Measurements from ENCODE around the gene RGS6.

Gene RGS6

DNA sequence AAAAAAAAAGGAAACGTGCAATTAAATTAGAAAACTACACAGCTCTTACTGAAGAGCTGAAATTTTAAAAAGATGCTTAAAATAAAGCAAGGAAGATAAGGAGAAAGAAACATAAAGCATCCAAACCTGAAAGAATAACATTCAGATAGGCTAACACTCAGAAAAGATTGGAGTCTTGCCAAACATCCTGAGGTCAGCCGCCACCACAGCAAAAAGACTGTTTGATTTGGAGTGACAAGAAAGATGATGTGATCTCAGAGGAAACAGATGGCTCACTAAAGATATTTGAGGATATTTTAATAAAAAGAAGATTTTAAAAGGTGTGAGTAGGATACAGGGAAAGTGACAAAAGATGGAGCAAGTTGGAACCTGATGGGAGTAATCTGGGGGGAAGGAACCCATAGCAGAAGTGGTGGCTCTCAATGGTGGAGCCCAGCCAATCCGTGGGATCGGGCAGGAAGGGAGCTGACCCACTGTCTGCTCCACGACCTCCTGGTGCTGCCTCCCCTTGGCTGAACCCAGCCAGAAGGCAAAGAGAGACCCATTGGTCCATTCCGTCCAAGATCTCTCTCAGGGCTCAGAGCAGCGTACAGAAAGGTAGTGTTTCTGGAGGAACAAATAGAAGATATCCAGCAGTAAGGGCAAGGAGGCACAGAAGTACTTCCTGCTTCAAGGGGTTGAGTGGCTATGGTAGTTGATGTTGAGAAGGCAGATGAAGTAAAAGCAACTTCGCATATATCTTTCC, 469.6 kb downstream of the RGS6 start:
- TF ChIP-seq GATA3 (IDR thresholded peaks at IDR 0.05; ENCODE audit: low read depth, low read length) (no peak), GATA2 (IDR thresholded peaks at IDR 0.05; ENCODE audit: low read depth, low read length) (no peak)

DNA sequence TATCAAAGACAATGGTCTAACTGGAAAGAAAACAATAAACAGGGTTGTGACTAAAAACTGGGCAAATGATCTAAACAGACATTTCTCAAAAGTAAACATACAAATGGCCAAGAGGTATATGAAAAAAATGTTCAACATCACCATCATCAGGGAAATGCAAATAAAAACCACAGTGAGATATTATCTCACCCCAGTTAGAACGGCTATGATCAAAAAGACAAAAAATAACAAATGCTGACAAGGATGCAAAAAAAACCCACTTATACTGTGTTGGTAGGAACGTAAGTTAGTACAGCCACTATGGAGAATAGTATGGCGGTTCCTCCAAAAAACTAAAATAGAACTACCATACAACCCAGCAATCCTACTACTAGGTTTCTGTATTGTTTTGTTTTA, 470.1 kb downstream of the RGS6 start:
- TF ChIP-seq GATA2 (IDR thresholded peaks at IDR 0.05; ENCODE audit: low read depth, low read length) (no peak), GATA3 (IDR thresholded peaks at IDR 0.05; ENCODE audit: low read depth, low read length) (no peak)

DNA sequence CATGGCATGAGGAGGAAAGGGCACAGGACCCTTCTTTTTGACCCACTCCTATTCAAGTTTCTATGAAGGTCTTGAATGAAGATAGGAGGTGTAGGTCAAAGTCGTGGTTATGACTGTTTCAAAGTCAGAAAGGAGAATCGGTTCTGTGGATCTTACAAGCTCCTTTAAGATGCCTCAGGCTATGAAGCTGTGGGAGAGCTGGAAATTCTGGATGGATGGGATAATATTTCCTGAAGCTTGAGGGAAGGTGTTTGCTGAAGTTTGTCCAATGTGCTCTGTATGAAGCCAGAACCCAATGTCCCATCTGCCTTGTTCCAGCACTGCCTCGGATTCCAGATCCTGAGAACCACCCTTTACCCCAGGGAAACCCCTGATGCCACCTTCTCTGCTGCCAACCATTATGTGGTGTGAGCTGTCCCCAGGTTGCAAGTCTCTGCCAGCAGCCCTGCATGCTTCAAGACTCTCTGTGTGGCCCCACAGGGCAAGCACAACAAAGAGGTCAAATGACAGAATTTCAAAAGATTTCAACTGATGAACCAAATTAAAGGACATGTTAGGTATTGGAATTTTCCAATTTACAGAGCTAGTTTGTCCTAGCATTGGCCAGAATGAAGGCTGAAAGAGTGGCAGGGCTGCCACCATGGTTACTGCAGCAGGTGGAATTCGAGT, 472.0 kb downstream of the RGS6 start:
- no peak for TF ChIP-seq GATA2 (IDR thresholded peaks at IDR 0.05; ENCODE audit: low read depth, low read length)
- TF ChIP-seq GATA3 (IDR thresholded peaks at IDR 0.05; ENCODE audit: low read depth, low read length), result no peak

DNA sequence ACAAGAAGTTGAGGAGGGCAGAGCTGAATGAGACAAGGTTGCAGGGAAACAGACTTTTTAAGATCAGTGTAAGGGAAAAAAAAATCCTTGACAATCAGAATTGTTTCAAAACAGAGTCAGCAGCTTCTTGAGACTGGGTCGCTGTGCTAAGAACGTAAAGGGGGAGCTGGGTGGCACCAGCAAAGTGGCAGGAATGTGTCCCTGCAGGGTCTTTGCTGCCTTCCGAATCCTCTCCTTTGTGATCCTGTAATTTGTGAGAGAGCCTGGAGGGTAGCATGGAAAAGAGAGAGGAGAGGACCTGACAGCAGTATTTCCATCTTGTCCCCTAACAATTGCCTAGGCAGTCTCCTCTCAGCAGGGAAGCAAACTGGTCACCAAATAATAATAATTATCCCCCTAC, 472.8 kb downstream of the RGS6 start:
- TF ChIP-seq GATA2 (IDR thresholded peaks at IDR 0.05; ENCODE audit: low read depth, low read length) (no peak), GATA3 (IDR thresholded peaks at IDR 0.05; ENCODE audit: low read depth, low read length) (no peak)

DNA sequence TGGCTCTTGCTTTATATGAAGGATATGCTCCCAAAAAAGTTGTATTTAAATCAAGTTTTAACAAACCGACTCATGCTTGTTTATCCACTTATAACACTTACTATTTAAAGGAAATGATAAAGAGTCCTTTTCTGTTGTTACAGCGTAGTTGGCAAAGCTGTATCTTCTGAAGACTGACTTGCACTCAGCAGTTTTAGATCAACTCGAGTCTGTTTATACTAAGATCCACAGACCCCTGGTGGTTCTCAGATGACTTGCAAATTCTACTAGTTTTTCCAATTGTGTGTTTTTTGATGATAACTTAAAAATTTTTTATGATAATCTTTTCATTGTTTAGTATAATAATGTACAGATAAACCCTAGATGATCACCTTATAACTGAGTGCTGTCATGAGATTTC, 475.8 kb downstream of the RGS6 start:
- no peak for TF ChIP-seq GATA2 (IDR thresholded peaks at IDR 0.05; ENCODE audit: low read depth, low read length)
- no peak for TF ChIP-seq GATA3 (IDR thresholded peaks at IDR 0.05; ENCODE audit: low read depth, low read length)

DNA sequence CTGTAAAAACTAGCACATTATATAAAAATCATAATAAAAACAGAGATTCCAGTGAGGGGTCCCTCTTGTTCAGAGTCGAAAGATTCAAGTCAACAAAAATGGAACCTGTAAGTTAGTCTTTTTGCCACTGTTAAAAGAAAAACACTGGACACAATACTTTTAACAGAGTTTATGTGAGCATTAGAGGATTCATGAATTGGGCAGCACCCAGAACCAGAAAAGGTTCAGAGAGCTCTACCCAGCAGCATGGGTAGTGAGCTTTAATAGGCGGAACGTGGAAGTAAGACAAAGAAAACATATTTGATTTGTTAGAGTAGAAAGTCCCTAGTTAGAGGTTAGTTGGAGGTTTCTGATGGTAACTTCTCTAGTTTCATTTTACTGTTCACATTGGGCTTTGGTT, 476.8 kb downstream of the RGS6 start:
- no peak for TF ChIP-seq GATA2 (IDR thresholded peaks at IDR 0.05; ENCODE audit: low read depth, low read length)
- no peak for TF ChIP-seq GATA3 (IDR thresholded peaks at IDR 0.05; ENCODE audit: low read depth, low read length)

DNA sequence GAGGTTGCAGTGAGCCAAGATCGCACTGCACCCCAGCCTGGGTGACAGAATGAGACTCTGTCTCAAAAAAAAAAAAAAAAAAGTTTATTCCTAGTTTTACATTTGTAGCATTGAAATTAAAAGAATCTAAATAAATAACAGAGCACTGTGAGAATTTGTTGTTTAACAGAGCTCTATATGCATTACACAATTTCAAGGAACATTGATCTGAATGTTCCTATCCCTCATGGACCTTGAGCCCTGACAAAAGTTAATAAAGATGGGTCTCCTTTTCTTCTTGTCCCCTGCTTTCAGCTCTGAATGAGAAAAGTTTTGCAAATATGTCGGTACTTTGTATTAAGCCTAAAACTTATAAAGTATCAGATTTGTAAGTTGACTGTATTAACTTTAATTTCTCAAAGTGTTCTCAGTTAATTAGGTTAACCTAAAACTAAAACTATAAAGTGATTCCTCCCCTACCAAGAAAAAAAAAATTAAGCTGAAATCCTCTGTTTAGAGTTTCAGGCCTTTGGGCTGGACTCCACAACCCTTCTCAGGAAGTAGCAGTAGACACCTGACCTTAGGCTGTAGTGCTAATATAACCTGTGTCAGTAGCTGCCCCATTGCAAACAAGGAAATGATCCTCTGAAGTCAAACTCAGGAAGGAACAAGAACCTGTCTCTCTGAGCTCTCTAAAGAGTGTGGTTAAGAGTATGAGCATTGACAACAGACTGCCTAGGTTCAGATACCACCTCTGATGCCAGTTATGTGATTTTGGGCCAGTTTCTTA, 484.0 kb downstream of the RGS6 start:
- TF ChIP-seq GATA3 (IDR thresholded peaks at IDR 0.05; ENCODE audit: low read depth, low read length), result no peak
- no peak for TF ChIP-seq GATA2 (IDR thresholded peaks at IDR 0.05; ENCODE audit: low read depth, low read length)

DNA sequence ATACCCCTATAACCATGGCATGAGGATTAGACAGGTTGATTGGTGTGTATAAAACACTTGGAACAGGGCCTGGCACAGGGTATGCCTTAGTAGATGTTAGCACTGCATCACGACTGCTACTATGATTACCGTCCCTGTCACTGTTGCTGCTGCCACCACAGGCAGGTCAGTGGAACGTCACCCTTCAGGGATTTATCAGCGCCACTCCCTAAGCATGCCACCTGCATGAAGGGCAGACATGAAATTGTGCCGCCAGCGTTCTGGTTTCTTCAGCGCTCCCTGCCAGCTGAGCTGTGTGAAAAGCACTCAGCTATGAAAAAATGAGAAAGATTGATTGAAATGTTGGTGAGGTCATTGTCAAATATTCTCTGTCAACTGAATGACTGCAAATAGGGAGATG, 484.7 kb downstream of the RGS6 start:
- TF ChIP-seq GATA3 (IDR thresholded peaks at IDR 0.05; ENCODE audit: low read depth, low read length) (no peak), GATA2 (IDR thresholded peaks at IDR 0.05; ENCODE audit: low read depth, low read length) (no peak)

DNA sequence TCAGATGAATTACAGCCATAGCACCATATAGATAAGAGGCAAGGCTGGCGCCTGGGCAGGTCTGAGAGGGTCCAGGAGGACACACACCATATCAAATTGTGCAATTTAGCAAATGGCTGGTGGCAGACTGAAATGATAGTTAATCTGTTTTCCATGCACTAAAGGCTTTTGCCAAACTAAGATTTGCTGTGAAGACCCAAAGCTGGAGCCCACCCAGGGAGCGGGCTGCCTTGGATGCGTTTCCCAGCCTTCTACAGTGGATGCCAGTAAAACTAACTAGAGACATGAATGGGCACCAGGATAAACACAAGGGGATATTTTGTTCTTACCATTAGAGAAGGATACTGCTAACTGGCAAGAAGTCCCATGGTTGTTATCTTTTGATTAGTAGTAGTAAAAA, 486.6 kb downstream of the RGS6 start:
- no peak for TF ChIP-seq GATA2 (IDR thresholded peaks at IDR 0.05; ENCODE audit: low read depth, low read length)
- no peak for TF ChIP-seq GATA3 (IDR thresholded peaks at IDR 0.05; ENCODE audit: low read depth, low read length)

DNA sequence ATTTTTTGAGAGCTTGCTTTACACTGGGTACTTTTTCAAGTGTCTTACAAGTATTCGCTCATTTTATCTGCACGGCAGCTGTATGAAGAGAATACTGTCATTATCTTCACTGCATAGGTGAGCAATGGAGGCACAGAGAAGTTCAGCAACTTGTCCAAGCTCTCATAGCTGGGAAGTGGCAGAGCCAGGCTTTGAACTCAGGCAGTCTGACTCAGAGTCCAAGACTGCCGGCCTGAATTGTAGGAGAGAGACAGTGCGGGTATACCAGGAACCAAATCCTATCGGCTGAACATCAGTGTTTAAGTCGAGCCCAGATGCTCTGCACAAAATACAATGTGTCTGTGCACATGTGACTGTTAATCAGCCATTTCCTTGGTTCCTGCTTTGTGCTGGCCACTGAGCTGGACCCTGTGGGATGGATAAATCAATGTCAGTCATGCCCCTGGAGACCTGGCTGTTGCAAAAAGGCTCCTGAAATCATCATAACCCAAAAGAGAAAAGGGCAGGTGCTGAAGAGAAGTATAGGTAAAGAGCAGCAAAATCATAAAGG, 487.1 kb downstream of the RGS6 start:
- TF ChIP-seq GATA2 (IDR thresholded peaks at IDR 0.05; ENCODE audit: low read depth, low read length) (no peak), GATA3 (IDR thresholded peaks at IDR 0.05; ENCODE audit: low read depth, low read length) (no peak)

DNA sequence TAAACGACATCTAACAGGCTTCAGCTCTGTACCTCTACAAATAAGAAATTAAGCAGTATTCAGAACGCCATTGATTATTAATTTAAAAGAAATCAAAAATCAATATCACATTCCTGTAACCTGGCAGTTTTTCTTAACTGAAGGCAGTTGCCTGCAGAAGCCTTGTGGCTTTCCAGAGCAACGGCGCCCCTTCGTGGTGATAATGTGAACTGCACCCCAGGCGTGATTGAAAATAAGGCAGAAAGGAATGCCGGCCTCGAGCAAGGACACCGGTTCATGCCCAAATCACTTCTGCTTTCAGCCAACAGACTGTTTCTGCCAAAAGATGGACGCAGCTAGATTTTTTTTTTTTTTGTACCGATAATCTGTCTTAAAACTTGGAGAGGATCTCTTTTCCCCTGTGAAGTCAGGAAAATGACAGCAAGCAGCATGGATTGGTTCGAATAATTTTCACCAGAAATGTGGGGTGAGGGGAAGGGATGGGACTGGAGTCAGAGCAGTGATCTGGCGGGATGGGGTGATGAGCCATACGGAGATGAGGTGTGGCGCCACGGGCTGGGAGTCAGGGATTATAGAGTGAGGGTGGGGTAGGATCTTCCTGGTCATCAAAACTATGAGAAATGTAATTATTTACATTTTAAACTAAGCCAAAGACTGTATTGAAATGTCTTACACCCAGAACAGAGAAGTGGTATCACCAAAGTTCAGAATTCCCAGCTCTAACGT, 488.7 kb downstream of the RGS6 start:
- TF ChIP-seq GATA2 (IDR thresholded peaks at IDR 0.05; ENCODE audit: low read depth, low read length), result no peak
- no peak for TF ChIP-seq GATA3 (IDR thresholded peaks at IDR 0.05; ENCODE audit: low read depth, low read length)

DNA sequence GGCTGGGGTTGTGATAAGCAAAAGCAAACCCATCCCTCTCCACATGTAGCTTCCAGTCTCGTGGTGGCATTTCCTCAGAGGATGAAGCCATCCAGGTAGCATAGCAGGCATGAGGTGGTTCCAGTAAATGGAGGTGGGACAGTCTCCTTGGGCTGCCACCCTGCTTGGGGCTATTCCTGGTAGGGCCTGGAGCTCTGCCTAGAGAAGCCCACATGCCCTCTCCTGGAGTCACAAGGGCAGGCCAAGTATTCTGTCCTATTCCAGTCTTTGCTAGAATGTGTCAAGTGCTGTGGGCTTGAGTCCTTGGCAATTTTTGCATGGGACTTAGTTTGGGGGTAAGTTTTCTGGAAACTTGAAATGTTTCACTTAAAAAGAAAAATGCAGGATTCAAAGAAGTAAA, 491.7 kb downstream of the RGS6 start:
- TF ChIP-seq GATA3 (IDR thresholded peaks at IDR 0.05; ENCODE audit: low read depth, low read length), result no peak
- no peak for TF ChIP-seq GATA2 (IDR thresholded peaks at IDR 0.05; ENCODE audit: low read depth, low read length)

DNA sequence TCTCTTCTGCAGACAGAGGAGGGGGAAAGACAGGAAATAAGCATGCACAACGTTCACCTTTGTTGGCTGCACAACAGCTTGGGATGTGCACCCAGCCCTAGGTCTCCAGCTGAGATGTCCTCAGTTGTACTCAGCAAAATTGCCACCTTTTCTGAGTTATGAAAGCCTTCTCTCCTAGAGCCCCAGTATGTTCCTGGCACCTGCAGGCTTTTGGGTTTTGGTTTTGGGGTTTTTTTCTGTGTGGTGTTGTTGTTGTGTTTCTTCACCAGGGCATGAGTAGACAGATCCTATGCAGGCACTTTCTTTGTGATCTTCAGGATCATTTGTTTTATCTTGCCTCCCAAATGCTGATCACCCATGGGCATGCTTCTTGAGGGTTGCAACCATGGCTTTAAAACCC, 498.2 kb downstream of the RGS6 start:
- no peak for TF ChIP-seq GATA2 (IDR thresholded peaks at IDR 0.05; ENCODE audit: low read depth, low read length)
- no peak for TF ChIP-seq GATA3 (IDR thresholded peaks at IDR 0.05; ENCODE audit: low read depth, low read length)

DNA sequence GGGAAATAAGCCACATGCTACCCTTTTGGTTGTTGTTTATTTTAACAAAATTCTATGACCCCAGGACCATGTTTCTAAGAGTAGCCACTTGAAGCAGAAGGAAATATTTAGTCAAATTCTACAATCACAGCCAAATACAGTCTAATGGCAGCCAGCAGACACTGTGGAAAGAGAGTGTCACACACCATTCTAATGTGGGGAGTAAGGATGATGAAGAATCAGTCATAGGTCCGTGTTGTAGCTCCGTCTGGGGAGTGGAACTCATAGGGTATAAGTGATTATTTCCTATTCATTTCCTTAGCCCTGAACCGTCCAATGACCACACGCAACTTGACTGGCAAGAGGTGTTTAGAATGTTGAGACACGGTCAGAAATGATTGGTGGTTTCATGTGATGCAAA, 500.5 kb downstream of the RGS6 start:
- TF ChIP-seq GATA3 (IDR thresholded peaks at IDR 0.05; ENCODE audit: low read depth, low read length) (no peak), GATA2 (IDR thresholded peaks at IDR 0.05; ENCODE audit: low read depth, low read length) (no peak)
